Uterus (tissue), 2 donors: ENCODE data around the gene CUL3.

Source experiments
- CTCF ChIP-seq, 4 experiments: fragments of 200-600 bp in 2 of 4; fragments of 450-650 bp in 2 of 4; sonication (generic) in 2 of 4; IDR thresholded peaks; one replicate each; pipeline ENCODE4 v1.5.1; 2016 to 2019; ENCODE audit warnings: antibody characterized with exemption in 4 of 4, mild to moderate bottlenecking in 2 of 4, moderate library complexity in 1 of 4
- POLR2A ChIP-seq, 2 donors: fragments of 450-650 bp; IDR thresholded peaks; one replicate each; pipeline ENCODE4 v1.6.1; 2016; ENCODE audit warnings: antibody characterized with exemption in 2 of 2, mild to moderate bottlenecking in 1 of 2, moderate library complexity in 1 of 2

DNA sequence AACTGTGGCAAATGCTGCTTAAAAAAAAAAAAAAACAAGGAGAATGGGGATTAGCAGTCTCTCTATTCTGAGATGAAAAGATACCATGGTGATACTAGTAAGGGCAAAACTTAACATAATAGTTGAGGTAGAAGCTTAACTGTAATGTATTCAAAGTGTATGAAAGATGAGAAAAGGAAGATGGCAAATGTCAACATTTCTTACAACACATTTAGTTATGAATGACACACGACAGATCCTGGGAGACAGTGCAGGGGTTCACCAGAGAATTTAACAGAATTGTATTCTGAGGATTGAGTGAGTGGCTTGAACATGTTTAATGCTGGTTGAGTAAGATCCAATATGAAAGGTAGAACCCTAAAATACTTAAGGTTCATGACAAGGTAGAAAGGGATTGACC is 52.7 kb downstream of the CUL3 start:
- TF ChIP-seq CTCF (IDR thresholded peaks at IDR 0.05) (no peak), POLR2A (IDR thresholded peaks at IDR 0.05) (no peak)
